HG03457 (cell line): ENCODE measurements around the gene DPF3.

ENCODE experiments used
- ATAC-seq: cut with Tn5 transposase; IDR thresholded peaks from one replicate; pipeline ENCODE4 v1.9.1; 2021; ENCODE audit warnings: moderate number of reproducible peaks; ENCODE audit not compliant: unreplicated experiment

DPF3 gene

DNA sequence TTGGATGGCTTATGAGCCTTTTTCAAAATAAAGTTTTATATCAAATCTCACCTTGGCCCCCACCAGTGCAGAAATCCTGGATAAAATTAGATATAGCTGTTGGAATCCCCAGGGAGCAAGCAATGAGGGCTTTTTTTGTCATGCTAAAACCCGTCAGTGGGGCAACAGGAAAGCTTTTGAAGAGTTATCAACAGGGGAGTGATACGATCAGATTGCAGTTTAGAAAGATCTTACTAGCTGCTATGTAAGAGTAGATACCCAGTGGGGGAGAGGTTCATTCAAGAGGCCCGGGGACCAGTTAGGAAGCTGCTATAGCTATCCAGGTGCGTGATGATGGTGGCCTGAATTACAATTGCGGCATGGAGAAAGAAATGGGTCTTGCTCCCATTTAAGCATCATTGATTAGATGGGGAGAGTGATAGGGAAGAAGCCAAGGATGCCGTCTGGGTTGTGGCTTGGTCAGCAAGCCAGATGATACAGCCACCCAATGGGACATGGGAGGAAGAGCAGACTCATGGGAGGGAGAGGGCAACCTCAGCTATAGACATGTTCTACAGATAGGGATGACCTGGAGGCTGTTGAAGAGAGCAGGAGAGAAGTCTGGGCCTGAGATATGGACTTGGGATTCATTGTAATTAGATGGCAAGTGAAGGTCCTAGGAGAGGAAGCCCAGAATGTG is 272.4 kb downstream of the DPF3 start:
- no peak for ATAC-seq

DNA sequence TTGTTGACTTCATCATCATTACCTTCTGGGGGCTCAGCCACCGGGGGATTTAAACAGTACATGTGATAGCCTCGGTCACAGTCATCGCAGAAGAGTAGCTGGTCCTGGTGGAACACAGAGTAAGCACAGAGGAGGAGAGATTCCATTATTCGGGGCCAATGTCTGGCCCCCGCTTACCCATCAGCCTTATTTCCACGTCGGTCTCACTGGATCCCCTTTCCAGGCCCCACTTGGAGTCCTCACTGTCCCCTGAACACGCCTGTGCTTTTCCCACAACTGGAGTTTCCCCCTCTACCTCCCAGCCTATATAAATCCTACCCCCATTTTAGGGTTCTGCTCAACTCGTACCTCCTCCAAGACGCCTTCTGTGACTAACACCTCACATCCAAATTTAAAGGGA is 274.0 kb downstream of the DPF3 start:
- ATAC-seq: no peak

DNA sequence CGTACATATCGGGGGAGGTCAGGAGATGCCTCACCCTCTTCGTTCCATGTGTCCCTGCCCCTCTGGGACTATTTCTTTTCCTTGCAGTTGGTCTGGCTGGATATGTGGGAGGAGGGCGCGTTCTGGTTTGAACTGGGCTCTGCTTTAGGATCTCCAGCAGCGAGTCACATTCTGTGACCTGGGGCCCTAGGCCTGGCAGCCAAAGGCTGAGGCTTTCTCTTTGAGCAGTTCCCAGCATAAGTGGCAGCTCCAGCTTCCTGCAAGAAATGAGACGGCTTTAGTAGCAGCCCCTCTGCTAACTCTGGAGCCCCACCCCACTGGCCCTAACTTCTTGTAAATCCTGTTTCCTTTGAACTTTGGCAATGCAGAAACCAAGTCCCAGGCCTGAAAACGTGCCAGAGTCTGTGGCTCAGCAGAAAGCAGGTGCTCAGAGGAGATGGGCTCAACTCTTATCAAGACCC is 274.8 kb downstream of the DPF3 start:
- ATAC-seq: no peak

DNA sequence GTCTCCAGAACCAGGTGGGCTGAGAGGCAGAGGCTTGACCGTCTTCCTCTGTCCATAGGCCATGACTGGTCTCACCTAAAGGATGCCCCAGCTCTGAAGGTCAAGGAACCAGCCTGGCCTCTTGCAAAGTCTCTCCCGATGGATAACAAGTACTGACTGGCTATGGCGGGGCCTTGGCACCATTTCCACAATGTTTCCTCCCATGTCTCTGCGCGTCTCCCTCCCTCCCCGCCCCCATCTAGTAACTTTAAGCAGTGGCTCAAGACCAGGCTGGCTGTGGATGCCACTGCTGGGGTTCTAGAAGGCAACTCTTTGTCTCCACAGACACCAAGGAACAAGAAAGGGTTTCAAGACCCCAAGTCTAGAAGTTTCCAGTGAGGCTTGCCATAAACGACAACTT is 275.5 kb downstream of the DPF3 start:
- no peak for ATAC-seq

DNA sequence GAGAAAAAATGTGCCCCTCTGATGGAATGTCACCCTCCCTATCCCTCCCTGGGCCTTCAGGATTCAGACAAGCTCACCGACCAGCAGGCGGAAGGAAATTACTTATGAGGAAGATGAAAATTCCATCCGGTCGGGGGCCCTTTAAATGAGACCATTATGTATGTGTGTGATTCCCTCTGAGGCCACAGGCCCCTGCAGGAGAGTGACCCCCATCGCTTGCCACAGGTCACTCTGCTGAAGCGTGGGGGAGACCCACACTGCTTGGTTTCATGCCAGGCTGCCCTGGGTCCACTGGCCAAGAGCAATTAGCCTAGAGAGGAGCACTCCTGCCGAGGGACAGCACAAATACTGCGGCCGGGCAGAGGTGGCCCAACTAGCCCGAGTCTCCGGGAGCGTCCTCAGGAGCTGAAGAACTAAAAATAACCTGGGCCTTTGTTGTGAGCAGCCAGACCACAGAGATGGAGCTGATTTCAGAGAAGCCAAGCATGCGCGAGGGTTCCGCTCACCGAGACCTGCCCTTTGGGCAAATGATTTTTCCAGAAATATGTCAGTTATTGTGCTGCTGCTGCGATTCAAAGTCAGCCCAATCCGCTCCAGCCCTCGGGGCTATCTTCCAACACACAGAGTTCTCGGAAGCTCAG is 276.4 kb downstream of the DPF3 start:
- ATAC-seq: no peak

DNA sequence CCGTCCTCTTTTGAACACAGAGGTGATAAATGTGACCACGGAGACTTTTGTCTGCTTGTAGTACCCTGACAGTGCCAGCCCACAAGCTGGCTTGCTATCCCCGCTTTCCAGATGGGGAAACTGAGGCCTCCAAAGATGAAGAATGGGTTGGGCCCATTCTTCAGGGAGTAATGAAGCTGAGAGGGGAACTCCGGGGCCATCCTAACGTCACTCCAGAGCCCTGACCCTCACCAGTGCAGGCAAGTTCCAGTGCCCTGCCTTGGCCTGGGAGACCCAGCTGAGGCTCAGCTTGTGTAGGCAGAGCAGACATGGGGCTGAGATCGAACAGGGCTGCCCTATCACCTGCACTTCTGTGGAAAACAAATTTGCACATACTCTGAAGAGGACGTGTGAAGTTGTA is 277.1 kb downstream of the DPF3 start:
- ATAC-seq: no peak

DNA sequence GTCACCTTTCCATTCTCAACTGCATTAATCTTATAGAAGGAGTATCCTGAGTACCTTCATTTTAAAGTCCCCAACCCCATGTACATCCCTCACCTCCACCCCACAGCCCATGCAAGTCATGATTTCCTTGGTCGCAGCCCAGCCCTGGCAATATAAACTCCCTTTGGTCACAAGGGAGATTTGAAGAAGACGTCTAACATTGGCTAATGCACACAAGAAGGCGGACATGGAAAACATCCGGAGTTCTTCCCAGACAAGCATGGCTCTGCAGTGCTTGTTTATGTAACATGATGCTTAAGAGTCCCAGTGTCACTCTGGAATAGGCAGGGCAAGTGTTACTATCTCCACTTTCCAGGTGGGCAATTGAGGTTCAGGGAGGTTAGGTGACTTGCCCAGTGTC is 277.6 kb downstream of the DPF3 start:
- ATAC-seq: no peak

DNA sequence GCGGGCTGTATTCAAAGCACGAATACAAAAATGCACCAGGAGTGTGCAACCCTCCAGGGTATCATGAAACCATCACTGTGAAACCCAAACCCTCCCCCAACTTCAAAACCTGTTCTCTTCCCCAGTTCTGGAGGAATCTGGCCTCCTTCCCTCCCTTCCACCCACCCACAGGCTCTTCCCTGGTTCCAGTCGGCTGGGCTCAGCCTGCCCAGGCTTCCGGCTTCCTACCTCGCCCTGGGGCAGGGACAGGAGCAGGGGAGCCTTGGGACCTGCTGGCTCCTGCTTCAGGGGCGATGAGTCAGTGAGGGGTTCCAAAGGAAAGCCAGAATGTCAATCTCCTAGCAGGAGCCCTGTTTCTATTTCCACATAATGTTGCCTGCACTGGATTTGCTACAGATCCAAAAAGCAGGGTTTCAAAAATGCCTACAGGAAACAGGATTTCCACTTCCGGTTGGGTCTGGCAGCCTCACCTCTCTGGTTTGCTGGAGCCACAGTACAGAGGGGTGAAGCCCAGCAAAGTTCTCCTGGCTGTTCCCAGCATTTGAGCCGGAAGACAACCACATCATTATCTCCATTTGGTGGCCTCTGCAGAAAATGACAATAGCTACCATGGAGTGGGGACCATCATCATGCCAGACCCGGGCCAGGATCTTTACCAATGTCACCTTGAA is 278.3 kb downstream of the DPF3 start:
- no peak for ATAC-seq

DNA sequence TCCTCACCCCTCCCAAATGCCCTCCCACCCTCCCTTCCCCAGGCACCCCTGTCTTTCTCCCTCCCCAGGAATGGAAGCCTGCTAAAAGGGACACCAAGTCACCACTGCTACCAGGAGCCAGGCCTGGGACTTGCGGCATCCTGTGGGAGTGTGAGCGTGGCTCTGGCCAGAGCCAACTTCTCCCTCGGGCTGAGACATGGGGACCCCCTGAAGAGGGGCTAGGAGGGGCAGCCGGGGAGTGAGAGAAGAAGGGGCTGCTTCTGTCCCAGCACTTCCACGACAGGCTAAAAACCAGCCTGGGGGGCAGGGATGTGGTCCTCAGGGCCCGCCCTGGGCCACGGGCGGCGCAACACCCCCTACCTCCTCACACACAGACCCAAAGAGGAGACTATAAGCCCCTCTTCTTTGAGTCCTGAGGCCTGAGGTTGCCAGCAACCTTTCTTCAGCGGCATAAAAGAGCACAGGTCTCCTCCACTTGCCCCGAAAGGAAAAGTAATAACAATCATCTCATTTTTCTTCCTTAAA is 278.9 kb downstream of the DPF3 start:
- no peak for ATAC-seq

DNA sequence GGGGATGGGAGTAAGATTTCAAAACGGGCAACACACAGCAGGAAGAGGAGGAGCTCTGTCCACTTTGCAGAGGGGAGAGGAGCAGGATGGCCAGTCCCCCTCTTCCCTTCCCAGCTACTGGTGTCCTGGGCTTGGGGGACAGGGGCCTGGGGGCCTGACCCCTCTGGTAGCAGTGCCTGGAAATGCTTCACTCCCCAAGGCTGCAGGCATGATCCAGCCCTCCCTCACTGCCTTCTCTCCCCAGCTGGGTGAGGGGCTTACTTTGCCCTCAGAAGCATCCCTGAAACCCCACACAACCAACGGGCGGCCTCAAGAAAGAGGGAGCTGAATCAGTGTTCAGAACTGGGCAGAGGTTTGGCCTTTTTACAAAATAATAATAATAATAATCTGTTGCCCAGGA is 279.5 kb downstream of the DPF3 start:
- no peak for ATAC-seq

DNA sequence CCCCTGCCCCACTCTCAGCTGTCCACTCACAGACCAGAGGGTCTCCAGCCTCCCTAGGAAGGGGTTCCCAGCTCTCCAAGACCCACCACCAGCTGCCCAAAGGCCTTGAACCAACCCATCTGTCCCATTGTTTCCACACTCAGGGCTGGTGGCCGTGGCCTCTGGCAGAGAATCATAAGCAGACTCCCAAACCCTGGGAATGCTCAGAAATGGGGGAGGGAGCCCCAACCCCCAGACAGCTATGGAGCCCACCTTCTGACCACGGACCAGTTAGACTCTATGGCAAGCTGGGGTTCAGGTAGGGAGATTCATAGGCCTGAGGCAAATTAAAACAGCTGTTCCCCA is 280.0 kb downstream of the DPF3 start:
- ATAC-seq: no peak

DNA sequence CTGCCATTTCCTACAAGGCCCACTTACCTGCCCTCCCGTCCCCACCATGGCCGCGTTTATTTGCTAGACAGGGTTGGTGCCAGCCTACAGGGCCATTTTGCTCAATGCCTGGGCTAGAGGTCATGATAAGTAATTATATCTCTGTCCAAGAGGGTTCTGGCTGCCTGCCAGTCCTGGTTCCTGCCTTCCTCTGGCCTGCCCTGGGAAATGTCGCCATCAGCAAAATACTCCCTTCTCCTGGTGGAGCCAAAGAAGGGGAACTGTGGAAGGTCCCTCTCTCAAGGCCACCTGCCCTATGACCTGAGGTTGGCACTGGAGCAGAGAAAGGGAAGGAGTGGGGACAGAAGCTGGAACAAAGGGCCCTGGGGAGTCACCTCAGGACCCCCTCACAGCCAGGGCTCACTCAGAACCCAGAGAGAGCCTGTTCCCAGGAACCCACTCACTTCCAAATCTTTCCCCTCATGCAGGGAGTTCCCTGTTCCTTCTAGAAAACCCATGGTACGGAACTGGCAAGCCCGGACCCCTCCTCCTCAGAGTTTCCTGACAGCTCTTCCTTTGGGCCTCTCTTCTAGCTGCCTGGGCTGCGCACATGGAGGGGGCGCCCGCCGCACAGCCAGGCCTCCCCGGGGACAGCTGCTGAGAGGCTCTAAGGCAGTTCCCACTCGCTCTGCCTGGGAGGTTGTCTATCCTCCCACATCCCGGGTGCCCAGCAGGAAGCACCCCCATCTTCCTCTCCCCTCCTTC is 280.5 kb downstream of the DPF3 start:
- ATAC-seq: no peak

DNA sequence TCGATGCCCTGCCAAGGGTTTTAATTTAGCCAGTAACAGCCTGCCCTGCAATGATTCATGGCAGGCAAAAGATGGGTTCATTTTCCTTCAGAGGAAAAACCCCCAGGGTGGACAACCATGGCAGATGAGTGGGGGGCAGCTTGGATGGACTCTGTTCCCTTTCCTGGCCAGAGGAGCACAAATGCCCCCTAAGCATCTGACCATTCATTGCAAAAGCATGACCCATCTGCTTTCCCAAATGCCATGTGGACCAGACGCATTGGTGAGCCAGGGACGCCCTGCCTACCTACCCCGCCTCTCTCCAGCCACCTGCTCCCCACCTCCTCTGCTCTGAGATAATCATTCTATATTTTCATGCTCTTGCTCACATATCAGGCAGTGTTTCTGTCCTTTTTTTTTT is 281.9 kb downstream of the DPF3 start:
- no peak for ATAC-seq

DNA sequence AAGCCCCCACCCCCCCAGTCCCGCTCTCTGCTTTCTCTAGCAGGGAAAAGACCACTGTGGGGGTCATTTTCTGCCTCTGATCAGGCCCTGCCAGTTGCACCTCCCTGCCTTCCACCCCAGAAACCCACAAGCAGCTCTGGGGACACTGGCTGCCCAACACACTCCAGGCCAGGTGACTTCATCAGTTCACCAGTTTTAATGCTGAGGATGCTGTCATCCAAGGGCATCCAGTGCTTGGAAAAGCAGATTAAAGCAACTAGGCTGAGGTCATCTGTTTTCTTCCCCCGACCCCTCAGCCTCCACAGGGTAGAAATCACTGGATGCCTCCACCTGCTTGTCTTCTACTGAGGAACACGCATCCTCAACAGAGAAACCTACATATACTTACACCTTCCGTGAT is 282.4 kb downstream of the DPF3 start:
- ATAC-seq: no peak

DNA sequence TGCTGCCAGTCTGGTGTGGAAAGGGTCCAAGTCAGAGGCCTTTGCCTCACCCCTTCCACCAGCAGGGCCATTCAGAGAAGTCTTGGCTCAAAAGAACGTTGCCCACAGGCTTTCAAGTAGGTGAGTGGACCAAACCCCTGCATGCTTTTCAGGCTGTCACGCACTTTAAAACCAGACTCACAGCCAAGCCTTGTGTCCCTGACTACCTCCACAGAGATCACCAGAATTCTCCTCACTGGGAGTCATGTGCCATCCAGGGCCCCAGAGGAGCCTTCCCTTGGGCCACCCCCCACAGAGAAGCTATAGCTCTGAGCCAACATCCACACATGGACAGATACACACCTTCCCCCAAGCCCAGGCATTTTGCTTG is 283.1 kb downstream of the DPF3 start:
- ATAC-seq: no peak

DNA sequence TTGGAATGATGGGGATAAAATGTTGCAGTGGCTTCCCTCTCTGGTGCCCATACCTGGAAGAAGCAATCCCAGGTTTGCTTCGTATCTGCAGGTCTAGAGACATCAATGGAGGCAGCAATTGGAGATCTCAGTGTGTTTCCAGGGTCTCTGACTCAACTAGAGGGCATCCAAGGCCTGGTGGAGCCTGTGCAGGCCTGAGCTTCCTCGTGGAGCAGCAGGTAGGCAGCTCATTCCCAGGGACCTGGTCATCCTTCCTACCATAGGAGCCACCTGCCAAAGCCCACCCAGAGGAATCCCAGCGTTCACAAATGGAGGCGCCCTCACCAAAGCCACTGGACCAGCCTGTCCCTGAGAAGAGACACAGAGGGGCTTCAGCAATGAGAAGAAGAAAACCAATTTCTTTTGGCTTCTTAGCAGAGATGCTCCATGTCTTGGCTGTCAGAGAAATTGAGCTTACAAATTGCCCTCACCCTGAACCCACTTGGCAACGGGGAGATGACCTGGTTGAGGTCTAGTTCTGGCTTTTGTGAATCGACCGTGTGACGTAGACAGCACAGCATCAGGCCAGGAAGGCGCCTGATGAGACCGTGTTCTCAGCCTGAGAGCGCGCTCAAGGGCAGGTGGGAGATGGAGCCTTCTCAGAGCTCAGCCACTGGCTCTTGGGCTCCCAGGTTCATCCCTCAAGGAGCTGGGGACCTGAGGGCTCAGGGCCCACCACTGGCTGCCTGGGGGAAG is 283.6 kb downstream of the DPF3 start:
- no peak for ATAC-seq

DNA sequence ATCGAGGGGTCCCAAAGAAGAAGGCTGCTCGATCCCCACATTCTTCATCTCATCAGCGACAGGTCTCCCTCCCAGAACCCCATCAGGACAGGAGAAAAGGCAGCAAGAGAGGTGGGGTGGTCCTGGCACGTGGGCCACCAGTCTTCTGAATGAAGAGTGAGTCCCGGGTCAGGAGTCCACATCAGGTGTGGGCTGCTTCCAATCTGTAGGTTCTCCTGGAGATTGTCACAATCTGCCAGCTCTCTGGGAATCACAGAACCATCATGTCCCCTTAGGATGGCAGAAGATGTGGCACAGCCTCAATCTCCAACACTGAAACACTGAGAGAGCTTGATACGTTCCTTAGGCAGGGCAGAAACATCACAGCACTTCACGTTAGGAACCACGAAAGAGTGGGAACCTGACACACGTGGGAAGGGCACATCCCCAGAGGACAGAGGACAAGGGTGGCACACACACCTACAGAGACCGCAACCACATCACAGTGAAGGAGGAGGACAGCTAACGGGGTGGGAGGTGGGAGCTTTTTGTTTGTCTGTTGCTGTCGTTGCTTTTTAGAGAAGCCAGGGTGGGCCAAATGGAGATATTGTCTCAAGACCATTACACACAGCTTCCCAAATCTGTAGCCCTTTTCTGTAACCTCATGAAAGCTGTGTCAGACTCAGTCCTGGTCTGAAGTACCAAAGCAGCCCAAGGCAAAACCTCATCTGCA is 284.5 kb downstream of the DPF3 start:
- ATAC-seq: no peak

DNA sequence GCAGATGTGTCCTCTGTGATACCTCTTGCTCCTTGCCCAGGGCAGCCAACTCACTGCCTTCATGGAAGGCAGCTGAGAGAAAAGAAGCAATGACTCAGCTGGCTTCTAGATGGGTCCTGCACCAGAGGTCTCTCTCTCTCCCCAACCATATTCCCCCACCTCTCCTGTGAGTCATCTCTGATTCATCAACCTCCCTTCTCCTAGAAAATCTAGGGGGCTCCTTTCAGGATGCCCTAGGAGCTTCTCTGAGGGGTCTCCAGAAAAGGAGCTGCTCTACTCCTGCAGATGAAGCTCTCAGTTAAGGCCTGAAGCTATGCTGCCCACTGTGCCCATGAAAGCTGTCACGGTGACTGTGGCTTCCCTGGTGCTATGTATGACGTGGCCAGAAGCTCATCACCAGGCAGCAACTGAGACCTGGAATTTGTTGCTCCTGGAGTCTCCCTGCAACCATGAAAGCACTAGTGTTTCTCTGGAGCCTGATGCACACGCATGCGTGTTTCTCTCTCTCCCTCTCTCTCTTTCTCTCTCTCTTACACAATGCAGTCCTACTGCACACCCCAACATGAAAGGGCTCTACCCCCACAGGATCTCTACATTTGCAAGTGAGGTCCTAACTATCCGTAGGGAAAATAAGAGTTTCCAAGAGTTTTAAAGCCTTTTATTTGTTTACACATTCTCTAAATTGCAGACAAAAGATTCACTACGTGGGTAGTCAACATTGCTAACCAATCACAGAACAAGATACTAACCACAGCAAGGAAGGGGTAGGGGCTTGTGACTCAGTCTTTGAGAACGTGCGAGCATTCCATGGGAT is 285.3 kb downstream of the DPF3 start:
- no peak for ATAC-seq

DNA sequence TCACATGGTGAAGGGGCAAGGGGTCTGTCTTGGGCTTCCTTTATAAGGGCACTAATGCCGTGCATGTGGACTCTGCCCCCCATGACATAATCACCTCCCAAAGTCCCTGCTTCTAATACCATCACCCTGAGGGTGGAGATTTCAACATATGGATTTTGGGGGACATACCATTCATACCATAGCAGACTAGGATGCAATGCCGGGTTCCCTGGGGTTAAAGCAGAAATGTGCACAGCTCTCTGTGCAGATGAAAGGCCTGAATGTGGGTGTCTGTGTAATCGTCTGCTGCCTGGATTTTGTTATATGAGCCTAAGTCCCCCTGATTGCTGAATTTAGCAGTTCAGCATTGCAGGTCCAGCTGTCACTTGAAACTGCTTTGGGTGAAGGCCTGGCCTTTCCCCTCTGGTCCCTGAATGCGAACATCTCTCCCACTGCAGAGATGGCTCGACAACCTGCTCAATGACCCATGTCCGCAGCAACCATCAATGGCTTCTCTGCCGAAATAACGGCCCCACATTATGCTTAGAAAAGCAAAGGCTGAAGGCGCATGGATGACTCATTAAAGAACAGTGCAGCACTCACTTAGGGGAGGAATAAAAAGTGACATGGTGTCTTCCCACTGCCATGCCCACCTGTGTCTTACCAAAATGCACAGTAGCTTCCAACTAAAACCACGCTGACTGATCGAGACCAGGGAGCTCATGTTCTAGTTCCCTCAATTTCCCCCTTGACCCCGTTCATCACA is 286.3 kb downstream of the DPF3 start:
- no peak for ATAC-seq
